ENCODE results near the gene SDS.
A peak's percentile ranks its signal among the peaks of the same experiment; 100 is the strongest.

SDS gene

DNA sequence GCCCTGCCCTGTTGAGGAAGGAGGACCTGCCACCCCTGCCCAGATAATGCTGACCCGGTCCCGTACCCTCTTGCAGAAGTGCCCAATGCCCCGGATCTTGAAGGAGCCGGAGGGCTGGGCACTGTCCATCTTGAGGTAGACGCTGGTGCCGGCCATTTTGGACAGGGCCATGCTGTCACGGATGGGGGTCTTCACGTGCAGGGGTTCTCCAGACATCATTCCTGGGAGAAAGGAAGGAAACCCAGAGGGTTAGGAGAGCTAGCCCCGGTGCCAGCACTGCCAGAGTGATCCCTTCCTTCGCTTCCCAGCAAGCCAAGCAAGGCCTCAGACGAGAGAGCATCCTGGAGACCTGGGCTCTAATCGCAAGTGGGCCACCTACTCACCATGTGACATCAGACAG is 4.2 kb downstream of the SDS start:
- DNase-seq (ENCODE audit: low spot score) = no peak

DNA sequence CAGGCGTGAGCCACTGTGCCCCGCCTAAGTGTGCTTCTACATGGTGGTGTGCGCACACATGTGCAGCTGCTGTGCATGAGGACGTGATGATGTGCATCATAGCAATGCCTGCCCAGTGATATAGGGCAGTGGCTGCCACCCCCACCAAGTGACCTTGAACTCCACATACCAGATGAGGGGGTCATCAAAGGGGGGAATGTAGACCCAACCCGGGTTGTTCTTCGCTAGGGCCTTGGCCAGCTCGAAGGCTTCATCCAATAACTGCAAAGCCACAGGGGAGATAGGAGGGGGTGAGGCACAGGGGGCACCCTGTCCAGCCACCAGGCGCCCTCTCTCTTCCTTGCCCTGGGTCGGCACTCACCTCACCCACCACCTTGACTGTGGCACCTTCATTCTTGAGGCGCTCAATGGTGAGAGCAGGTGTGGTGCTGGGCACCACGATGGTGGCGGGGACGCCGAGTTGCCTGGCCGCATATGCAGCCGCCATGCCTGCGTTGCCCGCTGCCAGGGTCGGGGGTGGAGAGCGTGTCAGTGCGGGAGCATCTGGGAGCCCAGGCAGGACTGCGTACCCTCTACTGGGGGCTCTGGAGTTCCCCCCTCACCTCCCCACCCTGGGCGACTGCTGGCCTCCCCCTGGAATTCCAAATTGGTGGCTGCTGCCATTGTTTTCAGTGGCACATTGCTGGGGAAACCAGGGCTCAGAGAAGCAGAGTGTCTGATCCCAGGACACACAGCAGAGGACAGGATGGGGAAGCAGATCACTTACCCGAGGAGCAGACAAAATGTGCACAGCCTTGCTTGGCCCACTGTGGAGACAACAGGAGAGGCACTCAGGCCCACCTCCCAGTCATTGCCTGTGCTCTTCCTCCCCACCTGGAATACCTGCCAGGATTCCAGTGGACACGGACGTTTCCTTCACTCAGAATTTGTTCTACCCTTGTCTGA is 5.1 kb downstream of the SDS start:
- no peak for DNase-seq (ENCODE audit: low spot score)

DNA sequence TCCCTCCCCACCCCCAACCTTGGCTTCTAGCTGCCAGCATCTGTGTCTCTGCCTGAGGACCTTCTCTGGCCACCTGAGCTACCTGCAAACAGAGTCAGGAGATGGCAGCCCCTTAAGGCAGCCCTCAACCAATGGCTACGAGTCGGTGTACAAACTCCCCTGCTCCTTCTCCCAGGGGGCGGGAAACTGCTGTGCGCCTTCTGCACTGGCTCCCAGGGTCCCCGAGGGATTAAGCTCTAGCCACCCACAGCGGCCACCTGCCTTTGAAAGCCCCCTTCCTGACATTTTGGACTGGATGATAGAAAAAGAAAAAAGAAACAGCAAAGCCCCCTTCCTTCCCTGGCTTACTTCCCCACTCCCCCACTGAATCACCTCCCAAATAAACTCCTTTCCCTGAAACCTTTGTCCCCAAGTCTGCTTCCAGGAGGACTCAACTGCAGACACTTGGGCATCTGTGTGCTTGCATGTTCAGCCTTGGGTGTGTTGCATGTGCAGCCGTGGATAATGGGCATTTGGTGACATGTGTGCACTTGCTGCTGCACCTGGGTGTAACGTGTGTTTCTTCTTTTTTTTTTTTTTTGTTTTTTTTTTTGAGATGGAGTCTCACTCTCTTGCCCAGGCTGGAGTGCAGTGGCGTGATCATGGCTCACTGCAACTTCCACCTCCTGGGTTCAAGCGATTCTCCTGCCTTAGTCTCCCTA is 6.0 kb downstream of the SDS start:
- DNase-seq (ENCODE audit: low spot score) = no peak

DNA sequence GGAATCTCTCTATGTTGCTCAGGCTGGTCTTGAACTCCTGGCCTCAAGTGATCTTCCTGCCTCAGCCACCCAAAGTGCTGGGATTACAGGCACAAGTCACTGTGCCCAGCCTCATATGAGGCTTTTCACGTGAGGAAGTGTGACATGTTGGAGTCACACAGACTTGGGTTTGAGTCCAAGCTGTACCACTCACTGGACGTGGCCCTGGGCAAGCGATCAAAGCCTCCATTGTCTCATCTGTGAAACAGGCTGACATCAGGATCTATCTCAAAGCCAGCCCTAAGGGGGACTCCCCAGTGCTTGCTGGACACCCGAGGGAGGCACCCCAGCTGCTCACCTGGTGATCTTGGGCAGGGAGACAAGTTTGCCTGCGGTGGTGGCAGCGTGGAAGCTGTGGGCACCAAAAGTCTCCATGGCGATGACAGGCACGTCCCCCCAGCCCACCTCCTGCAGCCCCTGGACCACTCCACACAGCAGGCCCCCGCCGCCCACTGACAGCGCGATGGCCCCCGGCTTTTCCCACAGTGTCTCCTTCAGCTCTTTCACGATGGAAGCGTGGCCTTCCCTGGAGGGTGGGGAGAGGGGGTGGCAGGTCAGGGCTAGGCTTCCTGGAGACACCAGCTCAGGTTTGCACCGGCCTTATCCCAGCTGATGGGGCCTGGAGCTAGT is 6.7 kb downstream of the SDS start:
- DNase-seq (ENCODE audit: low spot score) = no peak

DNA sequence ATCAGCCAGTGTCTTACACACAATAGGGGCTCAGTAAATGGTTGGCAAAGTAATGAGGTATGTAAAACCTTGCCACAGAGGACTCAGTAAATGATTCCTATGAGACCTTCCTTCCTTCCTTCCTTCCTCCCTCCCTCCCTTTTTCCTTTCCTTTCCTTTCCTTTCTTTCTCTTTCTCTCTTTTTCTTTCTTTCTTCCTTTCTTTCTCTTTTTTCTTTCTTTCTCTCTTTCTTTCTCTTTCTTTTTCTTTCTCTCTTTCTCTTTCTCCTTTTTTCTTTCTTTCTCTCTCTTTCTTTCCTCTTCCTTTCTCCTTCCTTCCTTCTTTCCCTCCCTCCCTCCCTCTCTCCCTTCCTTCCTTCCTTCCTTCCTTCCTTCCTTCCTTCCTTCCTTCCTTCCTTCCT is 7.5 kb downstream of the SDS start:
- no peak for DNase-seq (ENCODE audit: low spot score)

DNA sequence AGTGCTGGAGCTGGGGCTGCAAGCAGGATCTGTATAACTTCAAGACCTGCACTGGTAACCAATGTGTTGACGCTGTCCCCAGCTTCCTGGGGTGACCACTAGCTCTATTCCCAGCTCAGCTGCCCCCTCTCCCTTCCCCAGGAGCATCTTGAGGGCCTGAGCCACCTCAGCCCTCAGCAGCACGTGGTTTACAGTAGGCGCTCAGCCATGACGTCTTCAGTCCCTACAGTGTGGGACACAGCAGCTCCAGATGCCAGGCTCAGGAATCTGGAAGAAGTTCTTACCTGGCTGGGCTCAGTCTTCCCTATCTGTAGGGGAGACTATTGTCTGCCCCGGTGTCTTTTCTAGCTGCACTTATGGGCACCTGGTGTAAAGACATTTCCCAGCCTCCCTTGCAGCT is 8.6 kb downstream of the SDS start:
- no peak for DNase-seq (ENCODE audit: low spot score)

DNA sequence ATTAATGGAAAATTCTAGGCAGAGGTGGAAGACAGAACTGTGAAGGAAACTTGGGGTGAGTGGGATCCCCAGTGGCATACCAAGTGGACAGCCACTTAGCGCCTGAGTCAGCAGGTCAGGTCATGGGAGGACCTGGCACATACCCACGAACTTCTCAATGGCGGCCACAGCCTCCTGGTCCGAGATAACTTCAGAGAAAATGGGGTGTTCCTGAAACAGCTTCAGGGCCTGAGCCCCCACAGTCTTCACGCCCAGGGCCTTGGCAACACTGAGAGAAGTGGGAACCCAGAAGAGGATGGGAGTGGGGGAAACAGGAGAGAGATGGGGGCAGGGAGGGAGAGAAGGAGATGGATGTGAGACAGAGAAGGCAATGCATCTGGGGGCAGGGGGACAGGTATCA is 9.9 kb downstream of the SDS start:
- DNase-seq (ENCODE audit: low spot score) = no peak

DNA sequence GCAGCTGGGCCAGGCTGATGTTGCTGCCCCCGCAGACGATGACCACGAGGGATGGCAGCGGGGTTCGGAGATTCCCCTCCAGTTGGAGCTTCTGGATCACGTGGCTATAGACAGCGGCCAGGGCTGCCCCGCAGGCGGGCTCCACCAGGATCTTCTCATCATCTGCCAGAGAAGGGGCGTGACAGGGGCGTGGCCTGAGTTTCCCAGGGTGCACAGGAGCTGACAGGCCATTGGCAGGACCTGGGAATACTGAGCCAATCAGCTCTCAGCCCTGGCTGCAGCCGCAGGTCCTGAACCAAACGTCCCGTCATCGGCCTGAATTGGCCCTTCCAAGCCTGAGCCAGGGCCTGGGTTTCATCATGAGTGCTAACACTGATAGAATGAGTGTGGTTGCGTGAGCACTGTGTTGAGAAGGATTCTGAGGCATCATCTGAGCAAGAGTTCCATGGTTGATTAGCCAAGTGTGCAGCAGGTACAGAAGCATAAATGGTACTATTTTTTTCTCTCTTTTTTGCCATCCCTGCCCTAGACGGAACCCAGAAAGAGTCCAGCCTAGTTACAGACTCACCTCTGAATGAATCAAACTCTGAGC is 10.6 kb downstream of the SDS start:
- DNase-seq (ENCODE audit: low spot score) = no peak

DNA sequence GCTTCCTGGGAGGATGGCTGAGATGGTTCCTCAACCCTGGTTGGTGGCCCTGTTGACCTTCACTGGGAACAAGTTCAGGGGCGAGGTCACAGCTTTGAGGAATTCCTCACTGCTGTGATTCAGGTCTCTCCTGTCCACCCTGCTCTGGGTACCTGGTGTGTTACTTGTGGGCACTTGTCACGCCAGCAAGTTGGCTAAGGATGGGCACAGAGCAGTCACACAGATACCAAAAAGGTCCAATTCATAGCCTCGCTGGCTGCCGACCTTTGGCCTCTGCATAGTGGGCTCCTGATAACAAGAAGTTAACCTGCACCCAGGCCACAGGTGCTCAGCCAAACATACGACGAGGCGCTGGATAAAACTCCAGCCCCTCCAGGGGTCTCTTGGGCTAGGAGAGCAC is 11.2 kb downstream of the SDS start:
- DNase-seq (ENCODE audit: low spot score) = no peak

DNA sequence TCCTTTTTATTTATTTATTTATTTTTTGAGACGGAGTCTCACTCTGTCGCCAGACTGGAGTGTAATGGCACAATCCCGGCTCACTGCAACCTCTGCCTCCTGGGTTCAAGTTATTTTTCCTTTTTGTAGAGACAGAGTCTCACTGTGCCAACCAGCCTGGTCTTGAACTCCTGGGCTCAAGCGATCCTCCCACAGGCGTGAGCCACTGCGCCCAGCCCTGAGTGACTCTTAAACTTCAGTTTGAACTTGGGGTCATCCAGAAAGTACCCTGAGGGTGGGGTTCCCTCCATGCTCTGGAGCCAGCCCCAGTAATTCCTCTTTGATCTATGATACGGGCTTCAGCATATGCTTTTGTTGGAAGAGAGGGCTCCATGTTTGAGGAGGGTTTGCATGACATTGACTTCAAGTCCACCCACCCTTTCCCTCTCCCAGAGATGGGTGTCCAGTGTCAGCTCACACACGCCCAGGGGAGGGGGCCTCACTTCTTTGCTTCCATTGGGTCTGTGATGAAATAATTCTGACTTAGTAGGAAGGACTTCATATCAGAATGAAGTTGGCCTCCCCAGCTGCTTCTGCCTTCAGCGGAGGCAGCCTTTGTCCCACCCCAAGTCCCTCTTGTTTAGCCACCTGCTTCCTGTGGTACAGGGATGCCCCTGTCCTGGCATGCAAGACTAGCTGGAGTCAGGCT is 11.9 kb downstream of the SDS start:
- DNase-seq (ENCODE audit: low spot score) = no peak

DNA sequence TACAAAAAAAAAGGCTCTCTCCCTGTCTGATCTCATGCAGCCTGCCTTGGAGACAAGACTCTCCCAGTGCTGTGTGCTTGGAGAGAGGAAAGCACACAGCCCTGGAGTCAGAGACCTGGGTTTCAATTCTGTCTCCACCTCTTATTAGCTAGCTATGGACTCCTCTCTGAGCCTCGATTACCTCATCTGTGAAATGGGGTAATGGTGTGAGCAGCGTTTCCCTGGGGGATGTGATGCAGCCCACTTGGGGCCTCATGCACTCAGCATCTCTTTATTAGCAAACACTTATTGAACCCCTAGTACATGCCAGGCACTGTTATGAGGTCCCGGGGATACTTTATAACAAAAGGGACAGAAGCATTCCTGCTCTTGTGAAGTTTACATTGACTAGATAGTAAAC is 12.5 kb downstream of the SDS start:
- DNase-seq (ENCODE audit: low spot score) = no peak

DNA sequence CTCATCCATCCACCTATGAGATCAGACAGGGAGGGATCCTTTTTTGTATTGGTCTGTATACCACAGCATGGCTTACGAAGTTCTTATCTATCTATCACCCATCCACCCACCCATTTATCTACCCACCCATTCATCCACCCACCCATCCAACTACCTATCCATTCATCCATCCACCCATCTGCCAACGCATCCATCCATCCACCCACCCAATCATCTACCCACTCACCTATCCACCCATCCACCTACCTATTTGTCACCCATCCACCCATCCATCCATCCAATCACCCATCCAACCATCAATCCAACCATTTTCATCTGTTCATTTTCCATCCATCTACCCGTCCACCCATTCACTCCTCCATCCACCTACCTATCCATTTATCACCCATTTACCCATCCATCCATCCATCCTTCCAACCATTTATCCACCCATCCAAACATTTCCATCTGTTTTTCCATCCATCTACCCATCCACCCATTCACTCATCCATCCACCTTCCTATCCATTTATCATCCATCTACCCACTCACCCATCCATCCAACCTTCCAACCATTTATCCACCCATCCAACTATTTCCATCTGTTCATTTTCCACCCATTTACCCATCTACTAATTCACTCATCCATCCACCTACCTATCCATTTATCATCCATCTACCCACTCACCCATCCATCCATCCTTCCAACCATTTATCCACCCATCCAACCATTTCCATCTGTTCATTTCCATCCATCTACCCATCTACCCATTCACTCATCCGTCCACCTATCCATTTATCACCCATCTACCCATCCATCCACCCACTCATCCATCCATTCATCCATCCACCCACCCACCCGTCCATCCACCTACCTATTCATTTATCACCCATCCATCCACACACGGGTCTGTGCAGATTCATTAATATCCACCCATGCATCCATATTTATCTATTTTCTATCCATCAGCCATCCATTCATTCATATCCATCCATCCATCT is 13.3 kb downstream of the SDS start:
- no peak for DNase-seq (ENCODE audit: low spot score)

DNA sequence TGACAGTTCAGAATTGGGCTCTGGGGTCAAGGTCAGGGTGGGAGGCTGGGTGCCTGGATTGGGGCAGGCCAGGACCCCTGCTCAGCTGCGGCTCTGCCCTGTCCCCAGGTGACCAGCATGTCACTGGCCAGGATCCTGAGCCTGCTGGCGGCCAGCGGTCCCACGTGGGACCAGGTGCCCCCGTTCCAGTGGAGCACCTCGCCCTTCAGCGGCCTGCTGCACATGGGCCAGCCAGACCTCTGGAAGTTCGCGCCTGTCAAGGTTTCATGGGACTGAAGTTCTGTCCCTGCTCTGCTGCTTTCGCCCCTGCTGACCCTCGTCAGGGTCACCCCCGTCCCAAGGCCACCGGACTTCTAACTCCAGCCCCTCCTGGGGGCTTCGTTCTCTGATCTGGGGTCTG is 15.3 kb downstream of the SDS start:
- DNase-seq (ENCODE audit: low spot score) = no peak

DNA sequence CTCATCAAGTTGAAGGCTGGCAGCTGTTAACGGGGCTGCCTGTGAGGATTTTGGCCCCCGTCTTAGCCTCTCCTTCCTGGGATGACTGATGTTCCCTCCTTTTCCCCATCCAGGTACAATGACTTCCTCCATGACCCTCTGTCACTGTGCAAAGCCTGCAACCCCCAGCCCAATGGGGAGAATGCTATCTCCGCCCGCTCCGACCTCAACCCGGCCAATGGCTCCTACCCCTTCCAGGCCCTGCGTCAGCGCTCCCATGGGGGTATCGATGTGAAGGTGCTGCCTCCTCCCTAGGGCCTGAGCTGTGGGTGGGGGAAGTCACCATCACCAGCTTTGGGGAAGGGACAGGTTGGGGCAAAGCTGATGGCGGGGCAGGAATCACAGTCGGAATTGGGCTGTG is 16.1 kb downstream of the SDS start:
- DNase-seq (ENCODE audit: low spot score) = no peak

DNA sequence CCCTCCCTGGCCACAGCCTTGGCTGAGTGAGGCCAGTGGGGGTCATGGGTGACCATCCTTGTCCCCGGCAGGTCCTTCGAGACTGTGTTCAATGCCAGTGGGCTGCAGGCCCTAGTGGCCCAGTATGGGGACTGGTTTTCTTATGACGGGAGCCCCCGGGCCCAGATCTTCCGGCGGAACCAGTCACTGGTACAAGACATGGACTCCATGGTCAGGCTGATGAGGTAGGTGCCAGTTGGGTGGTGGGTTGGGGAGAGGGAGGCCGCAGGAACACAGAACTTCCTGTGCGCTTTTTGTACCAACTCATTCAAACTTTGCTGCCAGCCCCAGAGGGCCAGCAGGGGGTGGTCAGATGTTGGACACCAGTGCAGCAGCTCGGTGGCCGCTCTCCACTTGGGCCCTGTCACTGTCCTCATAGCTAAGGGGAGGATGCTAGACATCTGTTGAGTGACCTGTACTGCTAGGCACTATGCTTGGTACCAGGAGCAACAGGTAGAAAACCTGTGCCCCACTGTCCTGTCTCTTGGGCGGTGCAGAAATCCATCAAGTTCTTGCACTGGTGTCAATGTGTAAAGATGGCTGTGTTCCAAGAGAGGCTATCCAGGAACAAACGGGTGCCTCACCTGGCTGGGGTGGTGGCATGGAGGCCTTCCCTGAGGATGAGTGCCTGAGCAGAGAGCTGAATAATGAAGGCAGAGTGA is 16.7 kb downstream of the SDS start:
- no peak for DNase-seq (ENCODE audit: low spot score)

DNA sequence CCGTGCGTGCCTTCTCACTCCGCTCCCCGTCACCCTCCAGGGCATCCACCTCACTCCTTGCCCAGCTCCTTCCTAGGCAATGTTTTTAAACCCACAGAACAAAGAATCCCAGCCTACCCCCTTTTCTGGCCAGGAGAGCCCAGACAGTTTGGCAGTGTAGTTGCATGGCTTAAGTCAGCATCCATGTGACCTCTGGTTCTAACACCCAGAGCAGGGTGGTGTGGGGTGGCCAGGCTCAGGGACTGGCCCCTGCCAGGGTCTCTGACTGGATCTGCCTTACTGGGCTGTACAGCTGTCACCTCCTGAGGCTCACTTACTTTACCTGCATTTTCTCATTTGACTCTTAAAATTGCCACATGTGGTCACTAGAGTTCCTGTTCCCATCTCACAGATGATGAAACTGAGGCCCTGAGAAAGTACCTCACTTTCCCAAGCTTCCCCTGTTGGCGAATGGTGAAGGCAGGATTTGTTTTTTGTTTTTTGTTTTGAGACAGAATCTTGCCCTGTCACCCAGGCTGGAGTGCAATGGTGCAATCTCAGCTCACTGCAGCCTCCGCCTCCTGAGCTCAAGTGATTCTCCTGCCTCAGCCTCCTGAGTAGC is 18.3 kb downstream of the SDS start:
- DNase-seq (ENCODE audit: low spot score) = no peak

DNA sequence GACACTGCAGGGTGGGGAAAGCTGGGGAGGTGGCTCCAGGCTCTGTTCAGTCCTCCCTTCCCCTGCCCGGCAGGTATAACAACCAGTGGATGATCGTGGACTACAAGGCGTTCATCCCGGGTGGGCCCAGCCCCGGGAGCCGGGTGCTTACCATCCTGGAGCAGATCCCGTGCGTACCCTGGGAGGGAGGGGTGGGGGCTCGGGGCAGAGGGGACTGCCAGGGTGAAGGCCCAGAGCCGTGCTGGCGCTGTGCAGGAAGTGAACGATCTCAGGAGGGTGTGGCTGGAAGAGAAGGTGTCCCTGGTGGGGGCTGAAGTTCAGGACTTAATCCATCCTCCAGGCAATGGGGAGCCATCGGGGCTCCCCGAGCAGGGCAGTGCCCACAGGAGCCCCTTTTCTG is 18.9 kb downstream of the SDS start:
- no peak for DNase-seq (ENCODE audit: low spot score)

DNA sequence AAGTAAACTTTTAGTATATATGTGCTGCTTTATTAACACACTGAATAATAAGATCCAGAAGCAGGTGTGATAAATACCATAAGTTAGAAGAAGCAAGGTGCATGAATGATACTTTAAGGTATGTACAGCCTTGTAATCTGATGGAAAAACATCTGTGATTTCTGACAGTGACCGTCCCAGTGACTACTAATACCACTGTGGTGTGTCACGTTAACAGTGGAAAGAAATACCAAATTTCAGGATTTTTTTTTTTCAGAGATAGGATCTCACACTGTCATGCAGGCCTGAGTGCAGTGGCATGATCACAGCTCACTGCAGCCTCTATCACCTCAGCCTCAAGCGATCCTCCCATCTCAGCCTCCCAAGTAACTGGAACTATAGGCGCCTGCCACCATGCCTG is 21.5 kb downstream of the SDS start:
- DNase-seq (ENCODE audit: low spot score) = no peak

DNA sequence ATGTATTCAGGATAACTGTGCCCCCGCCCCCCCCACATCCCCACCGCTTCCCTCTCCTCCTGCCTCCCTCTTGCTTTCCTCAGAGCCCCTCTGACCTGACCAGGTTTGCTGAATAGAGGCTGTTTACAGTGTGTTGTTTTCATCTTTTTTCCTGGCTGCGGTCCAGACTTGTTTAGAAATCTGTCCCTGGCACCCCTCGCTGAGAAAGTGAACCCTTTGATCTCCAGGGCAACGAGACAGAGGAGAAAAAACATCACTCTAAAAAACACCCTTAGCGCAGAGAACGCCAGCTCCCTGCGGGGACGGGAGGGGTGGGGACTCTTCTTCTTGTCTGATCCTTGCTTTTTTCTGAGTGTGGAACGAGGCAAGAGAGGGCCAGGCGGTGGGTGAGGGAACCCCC is 22.5 kb downstream of the SDS start:
- no peak for DNase-seq (ENCODE audit: low spot score)

DNA sequence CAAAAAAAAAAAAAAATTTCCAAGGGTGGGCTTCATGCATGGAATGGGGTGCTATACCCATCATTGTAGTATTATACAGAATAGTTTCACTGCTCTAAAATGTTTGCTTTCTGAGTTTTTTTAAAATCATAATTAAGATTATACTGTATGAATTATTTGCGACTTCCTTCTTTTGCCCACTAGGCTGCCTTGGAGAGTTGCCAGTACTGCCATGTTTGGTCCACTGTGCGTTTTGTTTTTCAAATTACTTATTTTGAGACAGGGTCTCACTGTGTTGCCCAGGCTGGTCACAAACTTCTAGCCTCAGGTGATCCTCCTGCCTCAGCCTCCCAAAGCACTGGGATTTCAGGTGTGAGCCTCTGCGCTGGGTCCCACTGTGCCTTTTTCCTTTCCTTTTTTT is 25.4 kb downstream of the SDS start:
- peak; percentile 15 for DNase-seq (ENCODE audit: low spot score)
